GM19238 (cell line): ENCODE measurements around the gene TTC24.
"Not testable (repeated sequence)": the region's sequence is repeated elsewhere in the genome, so short reads cannot be mapped to it uniquely, and the experiment has no call there.

ENCODE experiments used
- DNase-seq: peaks from one replicate; pipeline ENCODE4 v3.0.0; 2011; ENCODE audit warnings: low spot score; ENCODE audit not compliant: insufficient read length

Gene TTC24

DNA sequence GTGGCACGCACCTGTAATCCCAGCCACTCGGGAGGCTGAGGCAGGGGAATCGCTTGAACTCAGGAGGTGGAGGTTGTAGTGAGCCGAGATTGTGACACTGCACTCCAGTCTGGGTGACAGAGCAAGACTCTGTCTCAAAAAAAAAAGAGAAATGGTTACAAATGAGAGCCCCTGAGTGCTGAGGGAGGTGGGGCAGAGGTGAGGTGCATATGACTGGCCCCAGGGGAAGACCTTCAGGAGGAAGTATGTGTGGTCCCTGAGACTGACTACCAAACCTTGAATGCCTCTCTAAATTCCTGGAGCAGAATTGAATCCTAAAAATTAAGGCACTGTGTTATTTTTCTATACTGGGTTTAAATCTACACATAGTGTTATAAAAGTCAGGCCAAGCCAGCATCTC is 27.8 kb downstream of the TTC24 start:
- not testable (repeated sequence) for DNase-seq

DNA sequence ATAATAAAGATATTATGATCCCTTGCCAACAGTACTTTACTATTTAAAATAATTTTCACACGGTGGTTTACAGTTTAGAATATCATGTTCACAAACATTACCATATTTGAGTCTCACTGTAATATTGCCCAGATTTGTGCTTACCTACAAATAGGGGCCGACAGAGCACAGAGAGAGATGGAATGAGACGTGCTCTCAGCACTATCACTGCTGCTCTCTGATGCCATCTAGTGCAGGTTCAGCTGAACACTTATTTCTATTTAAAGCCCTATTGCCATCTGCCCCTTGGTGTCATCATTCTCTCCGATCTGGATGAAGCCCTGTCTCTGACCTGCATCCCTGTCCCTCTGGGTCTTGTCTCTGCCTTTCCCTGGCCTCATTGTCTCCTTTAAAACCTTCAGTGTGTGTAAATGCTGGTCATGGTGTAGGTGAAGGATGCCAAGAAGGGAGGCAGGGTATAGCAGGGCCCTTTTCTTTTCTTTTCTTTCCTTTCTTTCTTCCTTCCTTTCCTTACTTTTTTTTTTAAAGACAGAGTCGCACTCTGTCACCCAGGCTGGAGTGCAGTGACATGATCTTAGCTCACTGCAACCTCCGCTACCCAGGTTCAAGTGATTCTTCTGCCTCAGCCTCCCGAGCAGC is 28.6 kb downstream of the TTC24 start:
- peak; percentile 48 for DNase-seq

DNA sequence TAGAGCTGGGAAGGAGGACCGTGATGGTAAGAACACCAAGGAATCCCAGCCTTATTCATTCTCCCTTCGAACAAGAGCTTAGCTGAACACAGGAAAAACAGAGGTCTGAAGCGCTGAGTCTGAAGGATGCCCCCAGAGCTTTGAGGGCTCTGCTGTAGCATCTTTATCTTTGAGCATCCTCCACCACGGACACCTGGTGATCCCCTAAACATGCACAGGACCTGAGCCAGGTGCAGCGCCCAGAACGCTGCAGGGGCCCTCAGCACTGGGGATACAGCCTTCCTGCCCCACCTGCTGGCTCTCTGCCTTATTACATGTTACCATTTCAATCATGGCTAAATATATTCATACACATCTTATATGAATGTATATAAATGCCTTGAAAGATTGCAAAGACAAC is 29.5 kb downstream of the TTC24 start:
- DNase-seq, result no peak

DNA sequence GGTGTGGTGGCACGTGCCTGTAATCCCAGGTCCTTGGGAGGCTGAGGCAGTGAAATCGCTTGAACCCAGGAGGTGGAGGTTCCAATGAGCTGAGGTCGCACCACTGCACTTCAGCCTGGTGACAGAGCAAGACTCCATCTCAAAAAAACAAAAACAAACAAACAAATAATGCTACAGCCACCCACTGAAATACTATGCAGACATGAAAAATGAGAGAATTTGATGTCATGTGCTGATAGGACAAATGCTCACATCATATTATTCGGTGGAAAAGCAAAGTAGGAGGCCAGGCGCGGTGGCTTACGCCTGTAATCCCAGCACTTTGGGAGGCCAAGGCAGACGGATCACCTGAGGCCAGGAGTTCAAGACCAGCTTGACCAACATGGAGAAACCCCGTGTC is 30.5 kb downstream of the TTC24 start:
- not testable (repeated sequence) for DNase-seq

DNA sequence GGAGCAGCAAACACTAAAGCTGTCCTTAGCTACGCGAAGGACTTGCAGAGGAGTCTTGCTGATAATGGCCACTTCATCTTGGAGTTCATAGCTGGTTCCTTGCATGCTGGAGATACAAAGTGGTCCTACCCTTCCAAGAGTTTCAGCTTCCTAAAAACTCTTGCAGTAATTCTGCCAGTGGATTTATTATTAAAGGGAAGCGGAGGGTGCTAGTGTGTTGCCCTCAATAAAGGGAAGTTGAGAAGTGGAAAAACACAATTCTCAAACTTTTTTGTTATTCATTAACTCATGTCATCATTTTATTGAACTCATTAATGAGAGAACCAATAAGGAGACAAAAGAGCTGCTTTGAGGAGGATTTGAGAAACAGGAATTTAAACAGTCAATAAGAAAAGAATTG is 33.1 kb downstream of the TTC24 start:
- DNase-seq, result no peak

DNA sequence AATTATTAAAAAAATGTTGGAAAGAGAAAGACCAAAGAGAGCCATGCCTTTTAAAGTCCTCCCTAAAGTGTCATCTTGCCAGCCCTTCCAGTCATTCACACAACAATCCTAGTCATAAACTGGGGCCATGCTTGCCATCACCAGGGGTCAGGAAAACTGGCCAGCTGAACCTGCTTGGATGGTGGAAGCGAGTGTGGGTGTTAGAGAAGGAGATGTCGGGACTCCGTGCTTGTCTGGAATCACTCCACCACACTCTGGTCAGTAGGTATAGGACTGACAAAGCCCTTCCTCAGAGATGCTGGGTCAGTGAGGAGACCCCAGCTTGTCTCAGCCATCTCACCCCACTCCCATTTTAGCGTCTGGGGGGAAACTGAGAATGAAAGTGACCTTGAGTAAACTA is 36.4 kb downstream of the TTC24 start:
- no peak for DNase-seq

DNA sequence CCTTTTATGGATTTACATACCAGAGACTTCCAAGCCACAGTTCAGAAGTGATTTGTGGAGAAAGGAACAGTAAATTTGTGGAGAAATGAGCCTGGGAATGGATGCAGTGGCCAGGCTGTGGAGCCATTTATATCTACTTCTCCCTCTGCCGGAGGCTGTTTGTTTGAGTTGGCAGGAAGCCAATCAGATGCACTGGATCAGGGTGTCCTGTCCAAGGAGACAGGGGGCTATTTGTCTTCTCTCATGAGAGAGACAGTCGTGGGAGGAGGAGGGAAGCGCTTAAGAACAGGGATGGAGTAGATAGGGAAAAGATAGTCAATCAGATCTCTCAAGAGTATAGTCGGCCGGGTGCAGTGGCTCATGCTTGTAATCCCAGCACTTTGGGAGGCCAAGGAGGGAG is 36.9 kb downstream of the TTC24 start:
- no peak for DNase-seq

DNA sequence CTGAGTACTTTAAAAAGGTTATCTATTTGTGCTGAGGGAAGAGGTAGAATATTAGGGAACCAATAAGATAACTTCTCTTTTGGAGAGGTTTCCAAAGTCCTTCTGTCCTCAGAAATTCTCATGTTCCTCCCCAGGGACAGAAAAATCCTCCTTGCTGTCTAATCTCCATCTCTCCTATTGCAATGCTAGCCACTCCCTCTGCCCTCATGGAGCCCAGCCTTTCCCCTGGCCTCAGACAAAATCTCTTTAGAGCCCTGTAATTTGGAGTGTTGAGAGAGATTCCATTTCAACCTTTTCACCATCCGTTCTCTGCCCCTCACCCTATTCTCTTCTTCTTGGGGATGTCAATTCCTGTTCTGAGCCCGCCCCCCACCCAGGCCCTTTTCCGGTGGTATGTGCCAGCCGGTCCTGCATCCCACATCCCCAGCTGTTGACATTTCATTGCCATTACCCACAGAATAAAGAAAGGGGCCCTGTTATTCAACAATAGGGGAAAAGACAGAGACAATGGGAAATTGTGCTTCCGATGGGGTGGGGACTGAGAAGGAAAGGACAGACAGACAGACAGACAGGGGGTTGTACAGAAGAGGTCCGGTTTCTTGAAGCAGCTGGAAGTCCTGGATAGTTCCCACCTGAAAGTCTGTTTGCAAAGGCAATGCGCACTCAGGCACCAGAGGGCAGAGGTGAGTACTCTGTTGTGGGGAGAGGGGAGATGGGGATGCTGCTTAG is 39.5 kb downstream of the TTC24 start, which contains the start of gene HAPLN2:
Gene HAPLN2, plus strand, starts transcription at position 563 of the 729 bp plus-strand sequence. CDS start 4,076 bp downstream, outside the sequence.
- DNase-seq, result no peak

DNA sequence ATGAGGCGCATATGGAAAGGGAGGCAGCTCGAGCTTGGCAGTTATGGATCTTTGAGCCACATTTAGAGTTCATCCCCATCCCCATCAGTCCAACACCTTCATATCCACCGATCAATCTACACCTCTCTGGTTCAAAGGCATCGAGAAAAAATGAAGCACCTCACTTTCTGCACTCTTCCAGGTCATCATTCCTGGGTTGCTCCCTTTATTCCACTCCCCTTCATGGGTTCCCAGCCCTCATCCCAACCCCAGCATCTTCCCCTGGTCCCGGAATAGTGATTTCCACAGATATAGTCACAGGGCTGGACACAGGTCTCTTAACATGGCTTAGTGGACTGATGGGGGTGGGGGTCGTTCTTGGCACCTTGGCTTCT is 40.0 kb downstream of the TTC24 start:
- DNase-seq, result no peak

DNA sequence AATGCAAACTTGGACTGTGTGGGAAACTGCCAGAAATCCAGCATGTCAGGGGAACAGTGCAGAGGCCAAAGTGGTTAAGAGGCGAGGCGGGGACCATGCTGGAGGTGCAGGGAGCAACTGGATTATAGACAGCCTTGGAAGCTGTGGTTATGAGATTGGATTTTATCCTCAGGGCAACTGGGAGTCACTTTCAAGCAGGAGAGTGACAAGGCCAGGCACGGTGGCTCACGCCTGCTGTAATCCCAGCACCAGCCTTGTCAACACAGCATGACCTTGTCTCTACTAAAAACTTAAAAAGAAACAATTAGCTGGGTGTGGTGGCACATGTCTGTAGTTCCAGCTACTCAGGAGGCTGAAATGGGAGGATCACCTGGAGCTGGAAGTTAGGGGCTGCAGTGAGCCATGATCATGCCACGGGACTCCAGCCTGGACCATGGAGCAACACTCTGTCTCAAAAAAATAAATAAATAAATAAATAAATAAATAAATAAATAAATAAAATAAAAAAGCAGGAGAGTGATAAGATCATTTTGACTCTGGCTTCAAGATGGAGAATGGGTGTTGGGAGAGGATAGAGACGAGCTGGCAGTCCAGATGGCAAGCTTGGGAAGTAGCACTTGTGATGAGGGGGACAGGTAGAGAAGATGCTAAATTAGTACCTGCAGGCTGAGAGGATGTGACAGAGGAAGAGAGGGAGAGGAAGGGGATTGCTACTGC is 43.2 kb downstream of the TTC24 start:
- no peak for DNase-seq

DNA sequence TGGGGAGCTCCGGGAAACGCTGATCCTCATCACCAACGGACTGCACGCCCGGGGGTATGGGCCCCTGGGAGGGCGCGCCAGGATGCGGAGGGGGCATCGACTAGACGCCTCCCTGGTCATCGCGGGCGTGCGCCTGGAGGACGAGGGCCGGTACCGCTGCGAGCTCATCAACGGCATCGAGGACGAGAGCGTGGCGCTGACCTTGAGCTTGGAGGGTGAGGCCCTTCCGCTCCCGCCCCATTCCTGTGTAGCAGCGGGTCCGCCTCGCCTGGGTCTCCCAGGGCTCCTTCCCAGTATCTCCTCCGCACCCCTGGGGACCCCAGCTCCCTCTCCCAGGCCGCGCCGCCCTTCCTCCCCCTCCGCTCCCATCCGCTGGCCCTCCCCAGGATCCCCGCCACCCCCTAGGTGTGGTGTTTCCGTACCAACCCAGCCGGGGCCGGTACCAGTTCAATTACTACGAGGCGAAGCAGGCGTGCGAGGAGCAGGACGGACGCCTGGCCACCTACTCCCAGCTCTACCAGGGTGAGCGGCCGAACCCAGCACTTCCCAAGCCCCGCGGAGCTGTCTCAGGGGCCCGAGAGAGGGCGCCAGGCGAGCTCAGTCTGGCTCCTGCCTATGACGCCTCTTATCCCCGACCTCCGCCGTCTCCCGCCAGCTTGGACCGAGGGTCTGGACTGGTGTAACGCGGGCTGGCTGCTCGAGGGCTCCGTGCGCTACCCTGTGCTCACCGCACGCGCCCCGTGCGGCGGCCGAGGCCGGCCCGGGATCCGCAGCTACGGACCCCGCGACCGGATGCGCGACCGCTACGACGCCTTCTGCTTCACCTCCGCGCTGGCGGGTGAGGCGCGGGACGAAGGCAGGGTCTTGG is 44.7 kb downstream of the TTC24 start:
- DNase-seq, result no peak

DNA sequence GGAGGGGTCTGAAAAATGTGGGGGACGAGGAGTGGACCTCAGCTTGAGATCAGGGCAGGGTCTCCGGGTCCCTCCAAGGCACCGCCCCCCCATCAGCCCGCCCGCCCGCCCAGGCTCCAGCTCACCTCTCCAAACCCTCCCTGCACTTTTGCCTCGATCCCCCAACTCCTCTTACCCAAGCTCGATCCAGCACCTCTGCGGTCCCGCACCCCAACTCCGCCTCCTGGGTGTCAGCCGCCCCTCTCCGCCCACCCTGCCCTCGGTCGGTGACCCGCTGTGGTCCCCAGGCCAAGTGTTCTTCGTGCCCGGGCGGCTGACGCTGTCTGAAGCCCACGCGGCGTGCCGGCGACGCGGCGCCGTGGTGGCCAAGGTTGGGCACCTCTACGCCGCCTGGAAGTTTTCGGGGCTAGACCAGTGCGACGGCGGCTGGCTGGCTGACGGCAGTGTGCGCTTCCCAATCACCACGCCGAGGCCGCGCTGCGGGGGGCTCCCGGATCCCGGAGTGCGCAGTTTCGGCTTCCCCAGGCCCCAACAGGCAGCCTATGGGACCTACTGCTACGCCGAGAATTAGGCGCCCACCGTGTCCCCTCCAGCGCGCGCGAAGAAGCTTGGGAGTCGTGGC is 45.4 kb downstream of the TTC24 start:
- no peak for DNase-seq

DNA sequence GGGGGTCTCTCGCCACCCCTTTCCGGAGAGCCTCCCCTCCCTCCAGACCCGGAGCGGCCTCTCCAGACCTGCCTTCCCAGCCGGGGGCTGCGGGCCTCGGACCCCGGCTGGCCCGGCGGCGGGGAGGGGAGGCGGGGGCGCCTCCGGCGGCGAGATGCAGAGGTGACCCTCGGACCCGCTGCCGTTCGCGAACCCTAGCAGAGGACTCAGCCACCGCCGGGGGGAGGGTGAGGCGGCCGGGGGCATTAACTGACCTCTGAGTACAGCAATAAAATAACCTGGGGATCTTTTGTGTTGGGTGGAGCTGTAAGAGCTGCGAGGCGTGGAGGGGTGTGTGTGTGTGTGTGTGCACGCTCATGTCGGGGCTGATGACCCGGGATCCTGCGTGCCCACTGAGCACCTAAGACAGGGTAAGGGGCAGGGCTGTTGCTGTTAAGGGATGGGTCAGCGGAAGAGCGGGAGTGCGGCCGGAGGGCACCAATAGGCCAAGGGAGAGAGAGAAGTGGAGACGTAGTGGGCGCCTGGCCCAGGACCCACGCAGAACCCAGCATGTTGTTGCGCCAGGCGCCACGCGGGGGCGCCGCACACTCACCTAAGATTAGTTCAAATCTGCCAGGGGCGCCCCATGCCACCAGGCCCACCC is 46.0 kb downstream of the TTC24 start:
- DNase-seq, result no peak

DNA sequence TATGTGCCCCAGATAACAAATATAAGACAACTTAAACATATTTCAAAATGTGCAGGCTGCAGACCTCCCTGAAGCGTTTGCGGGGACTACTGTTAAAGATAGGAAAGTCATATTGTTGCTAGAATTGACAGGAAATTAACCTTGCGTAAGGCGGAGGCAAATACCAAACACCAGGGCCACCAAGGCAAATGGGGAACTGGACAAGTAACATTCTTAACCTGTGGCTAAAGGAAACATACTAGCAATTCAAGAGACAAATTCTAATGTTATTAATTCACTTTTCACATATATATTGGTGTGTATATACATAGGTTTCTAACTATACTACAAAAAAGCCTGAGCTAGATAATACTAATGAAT is 46.5 kb downstream of the TTC24 start:
- no peak for DNase-seq

DNA sequence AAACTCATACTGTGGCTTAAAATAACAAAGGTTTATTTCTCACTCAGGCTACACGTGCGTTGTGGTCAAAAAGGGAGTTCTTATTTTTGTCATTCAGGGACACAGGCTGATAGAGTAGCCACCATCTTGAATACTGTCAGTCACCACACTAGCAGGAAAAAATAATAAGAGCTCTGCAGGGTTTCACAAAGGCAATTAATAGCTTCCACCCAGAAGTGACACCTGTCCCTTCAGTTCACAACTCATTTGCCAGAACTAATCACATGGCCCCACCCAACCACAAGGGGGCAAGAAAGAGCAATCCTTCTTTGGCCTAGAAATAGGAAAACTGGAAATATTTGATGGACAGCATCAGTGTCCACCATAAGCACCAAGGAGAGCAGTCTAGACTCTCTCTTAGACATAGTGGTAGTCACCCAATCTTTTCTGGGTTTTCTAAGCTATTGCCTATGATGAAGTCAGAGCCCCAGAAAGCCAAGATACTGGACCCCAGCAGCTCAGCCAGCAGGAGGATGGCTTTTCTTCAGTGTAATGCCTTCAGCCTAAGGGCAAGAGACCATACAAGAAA is 47.9 kb downstream of the TTC24 start:
- DNase-seq, result no peak

DNA sequence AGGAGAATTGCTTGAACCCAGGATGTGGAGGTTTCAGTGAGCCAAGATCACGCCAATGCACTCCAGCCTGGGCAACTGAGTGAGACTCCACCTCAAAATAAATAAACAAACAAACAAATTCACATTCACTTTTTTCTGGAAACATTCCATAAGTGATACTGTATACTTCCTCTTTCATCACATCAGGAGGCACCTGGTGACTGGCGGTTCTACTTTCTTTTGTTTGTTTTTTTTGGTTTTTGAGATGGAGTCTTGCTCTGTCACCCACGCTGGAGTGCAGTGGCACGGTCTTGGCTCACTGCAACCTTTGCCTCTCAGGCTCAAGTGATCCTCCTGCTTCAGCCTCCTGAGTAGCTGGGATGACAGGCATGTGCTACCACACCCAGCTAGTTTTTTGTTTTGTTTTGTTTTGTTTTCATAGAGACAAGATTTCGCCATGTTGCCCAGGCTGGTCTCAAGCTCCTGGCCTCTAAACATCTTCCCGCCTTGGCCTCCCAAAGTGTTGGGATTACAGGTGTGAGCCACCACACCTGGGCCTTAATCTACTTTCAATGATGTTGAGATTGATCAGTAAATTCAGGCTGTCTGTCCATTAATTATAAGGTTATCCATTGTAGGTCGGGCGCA is 50.4 kb downstream of the TTC24 start:
- DNase-seq, result no peak

DNA sequence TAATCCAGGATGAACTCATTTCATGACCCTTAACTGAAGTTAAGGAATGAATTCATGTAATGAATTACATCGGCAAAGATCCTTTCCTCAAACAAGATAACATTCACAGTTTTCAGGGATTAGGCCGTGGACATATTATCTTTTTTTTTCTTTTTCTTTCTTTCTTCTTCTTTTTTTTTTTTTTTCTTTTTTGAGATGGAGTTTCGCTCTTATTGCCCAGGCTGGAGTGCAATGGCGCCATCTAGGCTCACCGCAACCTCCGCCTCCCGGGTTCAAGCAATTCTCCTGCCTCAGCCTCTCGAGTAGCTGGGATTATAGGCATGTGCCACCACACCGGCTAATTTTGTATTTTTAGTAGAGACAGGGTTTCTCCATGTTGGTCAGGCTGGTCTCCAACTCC is 51.6 kb downstream of the TTC24 start:
- DNase-seq, result not testable (repeated sequence)

DNA sequence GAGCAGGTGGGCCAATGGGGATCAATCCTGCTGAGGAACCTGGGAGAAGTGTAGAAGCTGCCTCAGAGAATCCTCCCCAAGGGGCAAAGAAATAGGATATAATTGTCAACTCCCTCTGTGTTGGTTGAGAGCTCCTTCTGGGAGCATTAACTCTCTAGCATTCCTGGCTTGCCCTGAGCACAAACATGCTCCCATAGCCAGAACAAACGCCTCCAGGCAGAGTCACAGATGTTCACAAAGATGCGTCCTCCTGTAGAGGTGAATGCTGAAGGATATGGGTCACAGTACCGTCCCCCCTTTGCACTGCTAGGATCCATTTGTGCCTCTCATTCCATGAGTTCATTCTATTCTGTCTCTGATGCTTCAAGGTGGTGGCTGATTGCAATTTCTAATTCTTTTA is 52.8 kb downstream of the TTC24 start:
- no peak for DNase-seq
